ENCODE data around the gene ACO2. TPM values are rescaled to one million over a fixed set of nuclear protein-coding genes. Genes with fewer than 3 reads are reported as not detected.

Gene ACO2
- 71.5 TPM for total RNA-seq (2021; ENCODE audit: unreplicated experiment)
- 96.4 TPM for polyA plus RNA-seq (2012; ENCODE audit: insufficient read length)
- percentile 71 among the genes with signal in this experiment for Bru-seq, nascent RNA
- BruChase-seq, experiment 1, labeled RNA remaining after a 2-hour chase, result percentile 62 among the genes with signal in this experiment
- percentile 70 among the genes with signal in this experiment for BruChase-seq, experiment 2, labeled RNA remaining after a 6-hour chase
- long read RNA-seq, transcript ACO2-201 (18 exons, 2,741 nt), result major isoform, 67 of 98 reads
- long read RNA-seq, partial matches to known transcripts, result 16 of 98 reads
- long read RNA-seq, other reads (novel, unspliced or antisense), result 15 of 98 reads

- in situ Hi-C loops (cut with HindIII; ENCODE audit: low pct_unique_long_range_greater_than_20kb, low sequenced_read_pairs), result no loop called here
- peak; percentile 98 for ATAC-seq
- DNase-seq (ENCODE audit: low read depth, low spot score), result peak; percentile 98
- no TSS peak for BruUV-seq (replicated peaks)
- ChIA-PET POLR2A (interaction anchor here (0.7 to 1.2 kb wide), 3 partner anchors 22 to 58 kb away, joined by 3 to 14 read pairs (median 7); partner anchors contain the start of gene TOB2), CTCF (interaction anchor here (0.6 kb wide), 2 partner anchors 38 to 136 kb away, joined by 8 to 10 read pairs; no protein-coding TSS in a partner anchor)
- peak within 1 kb of the TSS; percentile 95 for H3K27ac ChIP-seq (ENCODE audit: low read length)
- H3K36me3 ChIP-seq (ENCODE audit: control insufficient read depth, insufficient read depth, low read length), result peaks cover 19% of the 10 kb centered on the region
- H3K4me3 ChIP-seq (ENCODE audit: low read depth in 2 of 2, low read length in 2 of 2), result peak within 1 kb of the TSS; percentile 73 to 92
- intact Hi-C loops (cut with micrococcal nuclease; ENCODE audit: unreplicated experiment), result no loop called here
- H3K4me1 ChIP-seq (ENCODE audit: control insufficient read depth, insufficient read depth, low read length), result peaks cover 11% of the 10 kb centered on the region
- no peaks in the 10 kb centered on the region for H3K27me3 ChIP-seq (ENCODE audit: control insufficient read depth, insufficient read depth, low read length)
- H3K9me3 ChIP-seq (ENCODE audit: control insufficient read depth, insufficient read depth, low read depth, low read length), result no peaks in the 10 kb centered on the region
- 0 out of 2 replicates have a peak, but pooled peaks have one; percentile 35 for TF ChIP-seq SIN3A (IDR thresholded peaks at IDR 0.05; ENCODE audit: borderline replicate concordance, insufficient read depth, low read depth, low read length)
- no peak for TF ChIP-seq CTCF (IDR thresholded peaks at IDR 0.05)
- TF ChIP-seq REST (IDR thresholded peaks at IDR 0.05; ENCODE audit: insufficient read depth in 1 of 2, low read depth in 2 of 2, low read length in 1 of 2), result no peak
- TF ChIP-seq TCF7L2 (IDR thresholded peaks at IDR 0.05; ENCODE audit: low read depth, low read length), result peak; percentile 80
- peak; percentile 55; the same call in 1 of the 2 replicates for TF ChIP-seq POLR2AphosphoS5 (IDR thresholded peaks at IDR 0.05; ENCODE audit: low read depth, low read length)
These were observed at the start of gene ACO2, which contains the start of gene PHF5A for GRCh38 chr22:41468381-41469217. TSS of gene ACO2 (plus strand) at chr22:41469117. CDS start at chr22:41469147, 30 bp downstream. TSS of gene PHF5A (minus strand) at chr22:41468692. CDS start at chr22:41468653, 39 bp downstream.

- in situ Hi-C loops (cut with HindIII; ENCODE audit: low pct_unique_long_range_greater_than_20kb, low sequenced_read_pairs), result no loop called here
- H3K4me1 ChIP-seq (ENCODE audit: control insufficient read depth, insufficient read depth, low read length), result no peaks in the 10 kb centered on the region
- intact Hi-C loops (cut with micrococcal nuclease; ENCODE audit: unreplicated experiment), result no loop called here
- no peak for ATAC-seq
- H3K36me3 ChIP-seq (ENCODE audit: control insufficient read depth, insufficient read depth, low read length), result no peaks in the 10 kb centered on the region
- CTCF ChIA-PET, result no interaction called here
- no peaks in the 10 kb centered on the region for H3K9me3 ChIP-seq (ENCODE audit: control insufficient read depth, insufficient read depth, low read depth, low read length)
- H3K27ac ChIP-seq (ENCODE audit: low read length), result no peak overlapping the region
- no peak overlapping the region for H3K4me3 ChIP-seq (ENCODE audit: low read depth in 2 of 2, low read length in 2 of 2)
- H3K27me3 ChIP-seq (ENCODE audit: control insufficient read depth, insufficient read depth, low read length), result no peaks in the 10 kb centered on the region
- BruUV-seq (replicated peaks), result no TSS peak
- POLR2A ChIA-PET, result interaction anchor here (0.6 kb wide), 1 partner anchor 8 kb away, joined by 3 read pairs; no protein-coding TSS in a partner anchor
- DNase-seq (ENCODE audit: low read depth, low spot score), result no peak
- no peak for TF ChIP-seq POLR2AphosphoS5 (IDR thresholded peaks at IDR 0.05; ENCODE audit: low read depth, low read length)
These were observed 43.1 kb upstream of the ACO2 start for GRCh38 chr22:41425660-41426365.
